Ovary (tissue), 9 donors: ENCODE results near the gene MUSTN1. TPM values are rescaled to one million over a fixed set of nuclear protein-coding genes. Genes with fewer than 3 reads are reported as not detected.

Experiments
- DNase-seq, 5 donors: peaks; one replicate each; pipeline ENCODE4 v3.0.0-alpha.2; 2019 to 2020
- H3K27ac ChIP-seq, 2 donors: fragments of 200-600 bp; one replicate each; pipeline versions ENCODE4 v1.5.1 to v1.8.0; 2019 to 2022
- H3K27me3 ChIP-seq: fragments of 200-600 bp; one replicate; pipeline ENCODE4 v1.8.0; 2022
- H3K36me3 ChIP-seq: fragments of 200-600 bp; sonication (generic); one replicate; pipeline ENCODE4 v1.5.1; 2019
- H3K4me1 ChIP-seq: one replicate; pipeline ENCODE4 v1.8.1; 2013; ENCODE audit warnings: mild to moderate bottlenecking, moderate library complexity; ENCODE audit not compliant: insufficient read depth
- H3K4me3 ChIP-seq: fragments of 200-600 bp; sonication (generic); one replicate; pipeline ENCODE4 v1.5.1; 2017
- H3K9me3 ChIP-seq, 2 donors: fragments of 200-600 bp in 1 of 2; sonication (generic) in 1 of 2; one replicate each; pipeline versions ENCODE4 v1.5.1 to v1.8.1; 2013 to 2019; ENCODE audit warnings: mild to moderate bottlenecking in 1 of 2, moderate library complexity in 1 of 2
- EP300 ChIP-seq: sonication (generic); formaldehyde crosslinking; IDR thresholded peaks from one replicate; pipeline ENCODE4 v1.6.1; 2017; ENCODE audit warnings: antibody characterized with exemption
- POLR2A ChIP-seq: fragments of 450-650 bp; IDR thresholded peaks from one replicate; pipeline ENCODE4 v1.6.1; 2017; ENCODE audit warnings: antibody characterized with exemption, mild to moderate bottlenecking, moderate library complexity
- WGBS, 3 donors: extraction: QIAGEN DNeasy Blood & Tissue Kit in 1 of 3; methylation state at CpG; one replicate each; pipeline versions ENCODE4 v1.1.5 to v1.1.7; 2013 to 2017; 5-methylcytosine and 5-hydroxymethylcytosine counted together
- intact Hi-C, 4 donors: fragments of 100-400 bp; cut with DNase I; formaldehyde crosslinking; loops; one replicate each; pipeline versions ENCODE4 v1.11.0 to v1.15.1; 2022 to 2023
- polyA plus RNA-seq, 2 donors: library from polyadenylated mRNA; stranded (reverse); fragments of 200-250 nt in 1 of 2; fragments of 350-450 nt in 1 of 2; fragmentation: Illumina TruSeq in 1 of 2; extraction: RNeasy Lipid Tissue Mini Kit (QIAGEN cat#74804) in 1 of 2; gene quantifications; one replicate each; pipeline ENCODE4 v1.2.3, GENCODE V29; 2013 to 2014
- total RNA-seq, 7 donors: library from RNA; depleted of rRNA in 2 of 7; stranded (reverse); fragments of >200 nt in 2 of 7; fragmentation: NEBNext Ultra II Directional in 3 of 7; extraction: Animal tissue kit (Norgen Biotek cat#: 25700) in 3 of 7; gene quantifications; one replicate each; pipeline versions ENCODE4 v1.1.0 to v1.2.4, GENCODE V29; 2016 to 2023
- TF ChIP-seq, protein P1 (sequence below), 3 donors: fragments of 450-650 bp in 2 of 3; fragments of 200-600 bp in 1 of 3; IDR thresholded peaks; one replicate each; pipeline versions ENCODE4 v1.5.1 to v1.8.0; 2016 to 2022; ENCODE audit warnings: antibody characterized with exemption in 3 of 3, mild to moderate bottlenecking in 1 of 3
- donor health status: DM: no; HTN: no; CAD: no; lungs with moderate emphysema.
- donor health status: DM: no; HTN: no; CAD: no.
- donor health status: Bipolar disorder and iron deficiency.
- donor health status: DM: yes; HTN: yes; CAD: no.
- donor health status: DM: no; HTN: no; CAD: no.
- donor health status: DM: yes; HTN: yes; CAD: no.

The MUSTN1 gene
- total and polyA plus RNA-seq, 9 donors = 2.2 to 30.0 (median 8.6) TPM

- intact Hi-C loops = no loop called here
- WGBS, 3 donors = 80 to 90% (median 83%) methylated on average over 2 of the region's 2 CpGs
- H3K9me3 ChIP-seq = no peaks in the 10 kb centered on the region
- no peak for TF ChIP-seq EP300
- TF ChIP-seq, protein P1, sequence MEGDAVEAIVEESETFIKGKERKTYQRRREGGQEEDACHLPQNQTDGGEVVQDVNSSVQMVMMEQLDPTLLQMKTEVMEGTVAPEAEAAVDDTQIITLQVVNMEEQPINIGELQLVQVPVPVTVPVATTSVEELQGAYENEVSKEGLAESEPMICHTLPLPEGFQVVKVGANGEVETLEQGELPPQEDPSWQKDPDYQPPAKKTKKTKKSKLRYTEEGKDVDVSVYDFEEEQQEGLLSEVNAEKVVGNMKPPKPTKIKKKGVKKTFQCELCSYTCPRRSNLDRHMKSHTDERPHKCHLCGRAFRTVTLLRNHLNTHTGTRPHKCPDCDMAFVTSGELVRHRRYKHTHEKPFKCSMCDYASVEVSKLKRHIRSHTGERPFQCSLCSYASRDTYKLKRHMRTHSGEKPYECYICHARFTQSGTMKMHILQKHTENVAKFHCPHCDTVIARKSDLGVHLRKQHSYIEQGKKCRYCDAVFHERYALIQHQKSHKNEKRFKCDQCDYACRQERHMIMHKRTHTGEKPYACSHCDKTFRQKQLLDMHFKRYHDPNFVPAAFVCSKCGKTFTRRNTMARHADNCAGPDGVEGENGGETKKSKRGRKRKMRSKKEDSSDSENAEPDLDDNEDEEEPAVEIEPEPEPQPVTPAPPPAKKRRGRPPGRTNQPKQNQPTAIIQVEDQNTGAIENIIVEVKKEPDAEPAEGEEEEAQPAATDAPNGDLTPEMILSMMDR (IDR thresholded peaks at IDR 0.05) = no peak
- TF ChIP-seq POLR2A = no peak
- H3K27me3 ChIP-seq = no peaks in the 10 kb centered on the region
- H3K4me3 ChIP-seq = no peak overlapping the region
- no peak overlapping the region for H3K27ac ChIP-seq
- H3K36me3 ChIP-seq = no peaks in the 10 kb centered on the region
- DNase-seq = no peak
- no peaks in the 10 kb centered on the region for H3K4me1 ChIP-seq
Measured at GRCh38 chr3:52854013-52854412, 19.2 kb upstream of the MUSTN1 start.

DNA sequence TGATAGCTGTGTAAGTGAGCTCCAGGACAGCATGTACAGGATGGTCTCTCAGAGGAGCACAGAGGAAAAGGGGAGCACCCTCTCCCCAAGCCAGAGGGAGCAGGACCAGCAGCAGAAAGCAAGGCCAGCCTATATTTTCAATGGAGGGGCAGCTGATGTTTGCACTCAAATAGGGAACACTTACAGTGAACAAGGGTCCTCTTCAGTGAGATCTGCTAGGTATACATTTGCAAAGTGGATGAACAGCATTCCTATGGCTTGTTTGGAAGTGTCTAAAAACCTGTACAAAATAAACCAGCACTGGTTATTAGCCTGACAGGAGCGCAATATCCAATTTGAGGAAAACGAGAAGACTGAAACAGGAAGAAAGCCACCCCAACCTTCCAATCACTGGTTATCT, 17.6 kb upstream of the MUSTN1 start:
- Histone ChIP-seq H3K27me3 (no peaks in the 10 kb centered on the region), H3K36me3 (no peaks in the 10 kb centered on the region), H3K4me3 (no peak overlapping the region), H3K27ac (no peak overlapping the region), H3K4me1 (no peaks in the 10 kb centered on the region), H3K9me3 (no peaks in the 10 kb centered on the region)
- DNase-seq = no peak
- intact Hi-C loops = no loop called here
- TF ChIP-seq POLR2A (no peak), EP300 (no peak)
- TF ChIP-seq, protein P1 (IDR thresholded peaks at IDR 0.05) = no peak
- WGBS, 3 donors = 67 to 76% (median 68%) methylated on average over 2 of the region's 2 CpGs

- Histone ChIP-seq H3K4me1 (no peaks in the 10 kb centered on the region), H3K4me3 (no peak overlapping the region), H3K36me3 (no peaks in the 10 kb centered on the region), H3K27me3 (no peaks in the 10 kb centered on the region), H3K27ac (no peak overlapping the region), H3K9me3 (no peaks in the 10 kb centered on the region)
- TF ChIP-seq POLR2A = no peak
- TF ChIP-seq, protein P1 (IDR thresholded peaks at IDR 0.05) = peak in 1 of 3 donors; percentile 26
- no peak for TF ChIP-seq EP300
- no peak for DNase-seq
- 59 to 68% (median 61%) methylated on average over 3 of the region's 3 CpGs for WGBS, 3 donors
- intact Hi-C loops = no loop called here
Measured at GRCh38 chr3:52851348-52851747, 16.5 kb upstream of the MUSTN1 start.

DNA sequence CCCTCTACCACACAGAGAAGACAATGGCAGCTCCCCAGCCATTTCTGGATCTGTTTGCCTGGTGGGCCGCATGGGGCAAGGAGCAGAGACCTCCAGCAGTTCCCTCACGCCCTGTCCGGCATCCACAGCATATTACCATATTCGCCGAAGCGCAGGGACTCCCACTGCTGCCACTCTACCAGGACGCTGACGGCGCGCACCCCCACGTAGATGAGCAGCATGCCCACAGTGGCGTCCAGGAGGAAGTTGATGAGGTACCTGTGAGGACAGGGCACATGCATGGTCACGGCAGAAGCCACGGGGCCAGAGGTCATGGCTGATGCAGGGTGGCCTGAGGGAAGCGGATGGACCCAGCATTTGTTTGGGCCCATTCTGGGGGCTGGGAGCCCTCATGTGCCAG, 14.8 kb upstream of the MUSTN1 start:
- no peaks in the 10 kb centered on the region for H3K9me3 ChIP-seq
- no peaks in the 10 kb centered on the region for H3K36me3 ChIP-seq
- H3K4me1 ChIP-seq = no peaks in the 10 kb centered on the region
- no peaks in the 10 kb centered on the region for H3K27me3 ChIP-seq
- no peak overlapping the region for H3K27ac ChIP-seq
- no peak overlapping the region for H3K4me3 ChIP-seq
- no peak for DNase-seq
- whole genome bisulfite sequencing, 3 donors = 92 to 94% (median 94%) methylated on average over 15 of the region's 15 CpGs
- intact Hi-C loops = no loop called here
- TF ChIP-seq POLR2A (no peak), EP300 (no peak)
- TF ChIP-seq, protein P1 (IDR thresholded peaks at IDR 0.05) = no peak
